BLaER1 treated with 17β-estradiol and CSF1 and Interleukin-3, amounts not matched to agents 10 nM and 100 nM (cell line): ENCODE results near the gene TOX4.
A peak's percentile ranks its signal among the peaks of the same experiment; 100 is the strongest.

Experiments
- H3K27ac ChIP-seq, 11 experiments: shearing (Covaris generic); formaldehyde crosslinking; 2 replicates each; pipeline ENCODE4 v1.8.1; 2022
- H3K27me3 ChIP-seq, 11 experiments: shearing (Covaris generic); formaldehyde crosslinking; 2 replicates each; pipeline ENCODE4 v1.8.1; 2022
- H3K36me3 ChIP-seq, 11 experiments: shearing (Covaris generic); formaldehyde crosslinking; 2 replicates each; pipeline ENCODE4 v1.8.1; 2022
- H3K4me1 ChIP-seq, 10 experiments: shearing (Covaris generic); formaldehyde crosslinking; 2 replicates each; pipeline ENCODE4 v1.8.1; 2022
- H3K4me2 ChIP-seq, 11 experiments: shearing (Covaris generic); formaldehyde crosslinking; 2 replicates each; pipeline ENCODE4 v1.8.1; 2022
- H3K4me3 ChIP-seq, 10 experiments: shearing (Covaris generic); formaldehyde crosslinking; 2 replicates each; pipeline ENCODE4 v1.8.1; 2022
- H3K9ac ChIP-seq, 11 experiments: shearing (Covaris generic); formaldehyde crosslinking; 2 replicates each; pipeline ENCODE4 v1.8.1; 2022
- H3K9me3 ChIP-seq, 11 experiments: shearing (Covaris generic); formaldehyde crosslinking; replicated peaks in 1 of 11; 2 replicates each; pipeline ENCODE4 v1.8.1; 2022
- H4K20me1 ChIP-seq, 11 experiments: shearing (Covaris generic); formaldehyde crosslinking; 2 replicates each; pipeline ENCODE4 v1.8.1; 2022
- Cebpa-rat ChIP-seq, 11 experiments: shearing (Covaris generic); IDR thresholded peaks; 2 replicates each; pipeline ENCODE4 v1.8.1; 2022

The TOX4 gene

GRCh38 chr14:21525962-21526671 is 49.1 kb downstream of the TOX4 start, which contains the start of gene SALL2:
Gene SALL2, minus strand, starts transcription at chr14:21526346. Its CDS starts 219 bp downstream, at chr14:21526127.
- H3K36me3 ChIP-seq, result no peaks in the 10 kb centered on the region; a peak in 1 of 22 replicates
- TF ChIP-seq Cebpa-rat (IDR thresholded peaks at IDR 0.05), result no peak
- H4K20me1 ChIP-seq, result no peaks in the 10 kb centered on the region
- H3K27me3 ChIP-seq, result peaks cover 0 to 5% (median 0%) of the 10 kb centered on the region in 11 experiments; a peak in 1 of 22 replicates
- H3K27ac ChIP-seq, result peak within 1 kb of the TSS in 8 of 11 experiments; percentile 7 to 67 (median 42); a peak in 12 of 22 replicates
- H3K4me1 ChIP-seq, result peaks cover 12 to 31% (median 24%) of the 10 kb centered on the region in 10 experiments
- H3K9ac ChIP-seq, result peak within 1 kb of the TSS; percentile 51 to 79 (median 68); a peak in 20 of 22 replicates
- H3K4me2 ChIP-seq, result peak within 1 kb of the TSS; percentile 77 to 93 (median 87)
- no peaks in the 10 kb centered on the region for H3K9me3 ChIP-seq
- H3K4me3 ChIP-seq, result peak within 1 kb of the TSS; percentile 54 to 74 (median 66)

GRCh38 chr14:21526672-21527317 is 49.8 kb downstream of the TOX4 start:
- Histone ChIP-seq H3K4me2 (peak overlapping the region; percentile 69 to 93 (median 87)), H3K9me3 (no peaks in the 10 kb centered on the region), H3K4me3 (peak overlapping the region; percentile 54 to 74 (median 66)), H3K27ac (peak overlapping the region in 3 of 11 experiments; percentile 7 to 67 (median 53); a peak in 3 of 22 replicates), H3K27me3 (peaks cover 0 to 5% (median 0%) of the 10 kb centered on the region in 11 experiments; a peak in 1 of 22 replicates), H3K36me3 (no peaks in the 10 kb centered on the region; a peak in 1 of 22 replicates), H3K9ac (peak overlapping the region; percentile 51 to 79 (median 68); a peak in 19 of 22 replicates), H4K20me1 (no peaks in the 10 kb centered on the region), H3K4me1 (peaks cover 12 to 31% (median 24%) of the 10 kb centered on the region in 10 experiments)
- TF ChIP-seq Cebpa-rat (IDR thresholded peaks at IDR 0.05), result no peak

GRCh38 chr14:21527318-21527679 is 50.3 kb downstream of the TOX4 start:
- Histone ChIP-seq H3K9ac (peak overlapping the region in 2 of 11 experiments; percentile 74 to 79; a peak in 1 of 22 replicates), H3K27ac (no peak overlapping the region), H3K9me3 (no peaks in the 10 kb centered on the region), H3K27me3 (peaks cover 0 to 5% (median 0%) of the 10 kb centered on the region in 11 experiments; a peak in 1 of 22 replicates), H3K4me2 (peak overlapping the region; percentile 69 to 93 (median 87)), H3K4me1 (peaks cover 12 to 31% (median 24%) of the 10 kb centered on the region in 10 experiments), H4K20me1 (no peaks in the 10 kb centered on the region), H3K4me3 (peak overlapping the region in 1 of 10 experiments; percentile 62; a peak in 1 of 20 replicates), H3K36me3 (no peaks in the 10 kb centered on the region)
- no peak for TF ChIP-seq Cebpa-rat (IDR thresholded peaks at IDR 0.05)

- Histone ChIP-seq H3K27ac (no peak overlapping the region), H3K36me3 (no peaks in the 10 kb centered on the region), H3K4me1 (peaks cover 12 to 31% (median 24%) of the 10 kb centered on the region in 10 experiments), H3K4me3 (no peak overlapping the region), H3K9ac (no peak overlapping the region), H3K4me2 (no peak overlapping the region; a peak in 1 of 22 replicates), H3K9me3 (no peaks in the 10 kb centered on the region), H3K27me3 (peaks cover 0 to 5% (median 0%) of the 10 kb centered on the region in 11 experiments; a peak in 1 of 22 replicates), H4K20me1 (no peaks in the 10 kb centered on the region)
- no peak for TF ChIP-seq Cebpa-rat (IDR thresholded peaks at IDR 0.05)
These were observed 51.7 kb downstream of the TOX4 start for GRCh38 chr14:21528381-21529348.

- H3K27ac ChIP-seq, result no peak overlapping the region
These were observed 52.5 kb downstream of the TOX4 start for GRCh38 chr14:21529515-21529914.

GRCh38 chr14:21533294-21533693 is 56.3 kb downstream of the TOX4 start:
- Histone ChIP-seq H3K27me3 (peaks cover 20 to 38% (median 29%) of the 10 kb centered on the region in 11 experiments), H4K20me1 (no peaks in the 10 kb centered on the region), H3K4me3 (no peak overlapping the region), H3K4me1 (peaks cover 0 to 5% (median 0%) of the 10 kb centered on the region in 10 experiments; a peak in 1 of 20 replicates), H3K9ac (no peak overlapping the region), H3K36me3 (no peaks in the 10 kb centered on the region), H3K9me3 (no peaks in the 10 kb centered on the region), H3K27ac (no peak overlapping the region), H3K4me2 (no peak overlapping the region)
- TF ChIP-seq Cebpa-rat (IDR thresholded peaks at IDR 0.05), result no peak

More at GRCh38 chr14:21529515-21529914, 52.5 kb downstream of the TOX4 start:
- Histone ChIP-seq H3K4me3 (no peak overlapping the region), H3K4me2 (no peak overlapping the region), H3K4me1 (peaks cover 12 to 27% (median 24%) of the 10 kb centered on the region in 10 experiments), H3K36me3 (no peaks in the 10 kb centered on the region), H4K20me1 (no peaks in the 10 kb centered on the region), H3K9me3 (no peaks in the 10 kb centered on the region), H3K27me3 (peaks cover 0 to 5% (median 0%) of the 10 kb centered on the region in 11 experiments; a peak in 3 of 22 replicates), H3K9ac (no peak overlapping the region)
- TF ChIP-seq Cebpa-rat (IDR thresholded peaks at IDR 0.05), result no peak

- Histone ChIP-seq H3K27ac (no peak overlapping the region), H3K27me3 (peaks cover 20 to 43% (median 34%) of the 10 kb centered on the region in 11 experiments), H3K4me3 (no peak overlapping the region), H3K9ac (no peak overlapping the region), H3K4me1 (peaks cover 0 to 5% (median 0%) of the 10 kb centered on the region in 10 experiments; a peak in 1 of 20 replicates), H4K20me1 (no peaks in the 10 kb centered on the region), H3K4me2 (peak overlapping the region in 2 of 11 experiments; percentile 16 to 22; a peak in 3 of 22 replicates), H3K36me3 (no peaks in the 10 kb centered on the region), H3K9me3 (no peaks in the 10 kb centered on the region)
- no peak for TF ChIP-seq Cebpa-rat (IDR thresholded peaks at IDR 0.05)
These were observed 57.6 kb downstream of the TOX4 start for GRCh38 chr14:21534576-21534975.
